ENCODE measurements around the gene AP1G2. TPM values are rescaled to one million over a fixed set of nuclear protein-coding genes. Genes with fewer than 3 reads are reported as not detected.

AP1G2 gene
- total RNA-seq, 1 experiment from 2014 or later: 69.7 TPM

GRCh38 chr14:23544511-23545447, 22.8 kb downstream of the AP1G2 start:
- H3K27me3 ChIP-seq (ENCODE audit: low read length): no peaks in the 10 kb centered on the region
- H3K27ac ChIP-seq (ENCODE audit: low read length): no peak overlapping the region
- H3K9ac ChIP-seq (ENCODE audit: low read length): no peak overlapping the region
- no peaks in the 10 kb centered on the region for H3F3A ChIP-seq (ENCODE audit: low read length, unreplicated experiment)
- H3K4me3 ChIP-seq (ENCODE audit: low read length): no peak overlapping the region
- H3K79me2 ChIP-seq (ENCODE audit: low read length): no peaks in the 10 kb centered on the region
- H3K36me3 ChIP-seq (ENCODE audit: low read depth, low read length): no peaks in the 10 kb centered on the region; the same call in 1 of the 2 replicates
- BruUV-seq (replicated peaks): no TSS peak
- no peaks in the 10 kb centered on the region for H3K4me1 ChIP-seq (ENCODE audit: insufficient read depth, low read length)
- ATAC-seq (no peak), DNase-seq (no peak)
- no peak overlapping the region for H2AFZ ChIP-seq (ENCODE audit: low read length)
- no peaks in the 10 kb centered on the region for H4K20me1 ChIP-seq (ENCODE audit: low read length)
- no peaks in the 10 kb centered on the region for H3K9me3 ChIP-seq (ENCODE audit: low read length)
- H3K9me2 ChIP-seq (replicated peaks; ENCODE audit: low read length): no peaks in the 10 kb centered on the region
- CTCF ChIA-PET: no interaction called here
- H3K4me2 ChIP-seq (ENCODE audit: low read length): no peak overlapping the region
- intact Hi-C loops (cut with micrococcal nuclease): no loop called here
- POLR2A ChIA-PET (ENCODE audit: unreplicated experiment): no interaction called here
- TF ChIP-seq CTCF (conservative IDR thresholded peaks at IDR 0.05; ENCODE audit: low read depth, low read length) (no peak), EZH2 (IDR thresholded peaks at IDR 0.05; ENCODE audit: low read length, unreplicated experiment) (no peak), EZH2phosphoT487 (IDR thresholded peaks at IDR 0.05; ENCODE audit: borderline replicate concordance, low read length) (no peak)

- DNase-seq: no peak
- Histone ChIP-seq H3K9me3 (ENCODE audit: low read length) (no peaks in the 10 kb centered on the region), H3F3A (ENCODE audit: low read length, unreplicated experiment) (no peaks in the 10 kb centered on the region), H3K9me2 (replicated peaks; ENCODE audit: low read length) (no peaks in the 10 kb centered on the region), H4K20me1 (ENCODE audit: low read length) (no peaks in the 10 kb centered on the region), H2AFZ (ENCODE audit: low read length) (no peak overlapping the region), H3K36me3 (ENCODE audit: low read depth, low read length) (no peaks in the 10 kb centered on the region; the same call in 1 of the 2 replicates), H3K79me2 (ENCODE audit: low read length) (no peaks in the 10 kb centered on the region), H3K4me2 (ENCODE audit: low read length) (no peak overlapping the region), H3K27ac (ENCODE audit: low read length) (no peak overlapping the region), H3K27me3 (ENCODE audit: low read length) (no peaks in the 10 kb centered on the region), H3K4me3 (ENCODE audit: low read length) (no peak overlapping the region), H3K4me1 (ENCODE audit: insufficient read depth, low read length) (no peaks in the 10 kb centered on the region), H3K9ac (ENCODE audit: low read length) (no peak overlapping the region)
- no TSS peak for BruUV-seq (replicated peaks)
- ATAC-seq: no peak
- intact Hi-C loops (cut with micrococcal nuclease): no loop called here
- TF ChIP-seq EZH2 (IDR thresholded peaks at IDR 0.05; ENCODE audit: low read length, unreplicated experiment) (no peak), EZH2phosphoT487 (IDR thresholded peaks at IDR 0.05; ENCODE audit: borderline replicate concordance, low read length) (no peak), CTCF (conservative IDR thresholded peaks at IDR 0.05; ENCODE audit: low read depth, low read length) (no peak)
- ChIA-PET POLR2A (ENCODE audit: unreplicated experiment) (no interaction called here), CTCF (no interaction called here)
Observed at GRCh38 chr14:23543403-23543802, 24.2 kb downstream of the AP1G2 start.

GRCh38 chr14:23542261-23542660, 25.3 kb downstream of the AP1G2 start:
- H3K36me3 ChIP-seq (ENCODE audit: low read depth, low read length): no peaks in the 10 kb centered on the region; the same call in 1 of the 2 replicates
- no peaks in the 10 kb centered on the region for H3K4me1 ChIP-seq (ENCODE audit: insufficient read depth, low read length)
- no peak overlapping the region for H3K4me2 ChIP-seq (ENCODE audit: low read length)
- DNase-seq: no peak
- ATAC-seq: no peak
- no peak overlapping the region for H3K27ac ChIP-seq (ENCODE audit: low read length)
- no peaks in the 10 kb centered on the region for H4K20me1 ChIP-seq (ENCODE audit: low read length)
- TF ChIP-seq CTCF (conservative IDR thresholded peaks at IDR 0.05; ENCODE audit: low read depth, low read length): no peak
- H3K79me2 ChIP-seq (ENCODE audit: low read length): no peaks in the 10 kb centered on the region
- H3F3A ChIP-seq (ENCODE audit: low read length, unreplicated experiment): no peaks in the 10 kb centered on the region
- no peaks in the 10 kb centered on the region for H3K27me3 ChIP-seq (ENCODE audit: low read length)
- POLR2A ChIA-PET (ENCODE audit: unreplicated experiment): interaction anchor here (0.7 kb wide), 1 partner anchor 374 kb away, joined by 4 read pairs; no protein-coding TSS in a partner anchor
- intact Hi-C loops (cut with micrococcal nuclease): no loop called here
- H3K9ac ChIP-seq (ENCODE audit: low read length): no peak overlapping the region
- CTCF ChIA-PET: no interaction called here
- no TSS peak for BruUV-seq (replicated peaks)
- H3K9me2 ChIP-seq (replicated peaks; ENCODE audit: low read length): no peaks in the 10 kb centered on the region
- no peak overlapping the region for H2AFZ ChIP-seq (ENCODE audit: low read length)
- H3K4me3 ChIP-seq (ENCODE audit: low read length): no peak overlapping the region
- H3K9me3 ChIP-seq (ENCODE audit: low read length): no peaks in the 10 kb centered on the region

Data from PC-3 (cell line).